Stimulated activated CD8-positive, alpha-beta memory T cell treated with anti-CD3 and anti-CD28 coated beads, Interleukin-7, amount 100 ng/mL, for 24 hours (primary cell): ENCODE data around the gene RBM33.
"Not testable (repeated sequence)": the region's sequence is repeated elsewhere in the genome, so short reads cannot be mapped to it uniquely, and the experiment has no call there.

Experiments used
- DNase-seq: peaks from one replicate; pipeline ENCODE4 v3.0.0-alpha.2; 2020; ENCODE audit warnings: low read depth

Gene RBM33

GRCh38 chr7:155662343-155663043 lies 18.0 kb downstream of the RBM33 start:
- DNase-seq, result no peak

- no peak for DNase-seq
Observed at GRCh38 chr7:155663937-155664336, 19.5 kb downstream of the RBM33 start.

GRCh38 chr7:155665079-155665956 lies 20.9 kb downstream of the RBM33 start:
- DNase-seq, result no peak

- no peak for DNase-seq
Observed at GRCh38 chr7:155665957-155666287, 21.5 kb downstream of the RBM33 start.

GRCh38 chr7:155667241-155667829 lies 22.9 kb downstream of the RBM33 start:
- DNase-seq, result no peak

- no peak for DNase-seq
Observed at GRCh38 chr7:155669717-155670505, 25.4 kb downstream of the RBM33 start.

GRCh38 chr7:155670521-155670920 lies 26.1 kb downstream of the RBM33 start:
- no peak for DNase-seq

GRCh38 chr7:155674556-155674955 lies 30.1 kb downstream of the RBM33 start:
- DNase-seq, result no peak

GRCh38 chr7:155676052-155676451 lies 31.6 kb downstream of the RBM33 start:
- no peak for DNase-seq

- DNase-seq, result no peak
Observed at GRCh38 chr7:155677688-155678087, 33.2 kb downstream of the RBM33 start.

GRCh38 chr7:155680124-155680523 lies 35.7 kb downstream of the RBM33 start:
- DNase-seq, result no peak

- no peak for DNase-seq
Observed at GRCh38 chr7:155680864-155681263, 36.4 kb downstream of the RBM33 start.

- no peak for DNase-seq
Observed at GRCh38 chr7:155681663-155682062, 37.2 kb downstream of the RBM33 start.

GRCh38 chr7:155682484-155682883 lies 38.0 kb downstream of the RBM33 start:
- no peak for DNase-seq

GRCh38 chr7:155683098-155683497 lies 38.6 kb downstream of the RBM33 start:
- no peak for DNase-seq

GRCh38 chr7:155683714-155684113 lies 39.3 kb downstream of the RBM33 start:
- no peak for DNase-seq

- no peak for DNase-seq
Observed at GRCh38 chr7:155684543-155684942, 40.1 kb downstream of the RBM33 start.

- DNase-seq, result no peak
Observed at GRCh38 chr7:155685070-155685790, 40.8 kb downstream of the RBM33 start.

- DNase-seq, result no peak
Observed at GRCh38 chr7:155685791-155686160, 41.3 kb downstream of the RBM33 start.

- DNase-seq, result not testable (repeated sequence)
Observed at GRCh38 chr7:155686620-155687324, 42.3 kb downstream of the RBM33 start.

- not testable (repeated sequence) for DNase-seq
Observed at GRCh38 chr7:155688237-155688636, 43.8 kb downstream of the RBM33 start.
